Fibroblast of pulmonary artery (primary cell): ENCODE measurements around the gene FMO5.
"Not testable (repeated sequence)": the region's sequence is repeated elsewhere in the genome, so short reads cannot be mapped to it uniquely, and the experiment has no call there.

Source experiments
- DNase-seq: peaks from one replicate; pipeline ENCODE4 v3.0.0-alpha.2; 2010; ENCODE audit warnings: low read depth
- H3K4me3 ChIP-seq: replicated peaks from 2 replicates; pipeline ENCODE4 v1.5.1; 2011; ENCODE audit warnings: low read depth, mild to moderate bottlenecking, control low read depth, low read length, moderate library complexity
- CTCF ChIP-seq: IDR thresholded peaks from 2 replicates; pipeline ENCODE4 v1.5.1; 2011; ENCODE audit warnings: mild to moderate bottlenecking, control low read depth, low read length, inconsistent platforms; ENCODE audit errors: missing control alignments

The FMO5 gene

GRCh38 chr1:147167365-147167764, 57.8 kb downstream of the FMO5 start:
- DNase-seq, result peak; percentile 94
- TF ChIP-seq CTCF, result no peak
- H3K4me3 ChIP-seq, result no peak overlapping the region

GRCh38 chr1:147163019-147163418, 62.1 kb downstream of the FMO5 start:
- no peak for DNase-seq
- TF ChIP-seq CTCF, result no peak
- H3K4me3 ChIP-seq, result no peak overlapping the region

DNA sequence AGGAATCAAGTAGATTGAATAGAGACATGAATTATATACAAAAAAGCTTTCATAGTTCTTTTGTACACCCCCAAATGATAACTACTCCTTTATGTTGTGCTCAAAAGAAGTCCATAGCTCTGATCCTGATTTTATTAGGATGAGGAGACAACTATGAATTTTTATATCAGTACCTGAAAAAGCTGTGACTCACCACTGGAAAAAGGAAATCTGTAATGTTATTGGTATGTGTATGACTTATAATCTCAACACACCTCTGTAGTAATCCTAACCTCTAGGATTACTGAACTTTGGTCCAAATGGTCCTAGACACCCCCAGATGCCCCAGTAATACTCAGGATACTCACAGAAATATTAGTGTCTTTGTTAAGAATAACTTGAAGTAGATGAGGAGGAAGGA, 63.0 kb downstream of the FMO5 start:
- no peak overlapping the region for H3K4me3 ChIP-seq
- no peak for DNase-seq
- TF ChIP-seq CTCF, result no peak

DNA sequence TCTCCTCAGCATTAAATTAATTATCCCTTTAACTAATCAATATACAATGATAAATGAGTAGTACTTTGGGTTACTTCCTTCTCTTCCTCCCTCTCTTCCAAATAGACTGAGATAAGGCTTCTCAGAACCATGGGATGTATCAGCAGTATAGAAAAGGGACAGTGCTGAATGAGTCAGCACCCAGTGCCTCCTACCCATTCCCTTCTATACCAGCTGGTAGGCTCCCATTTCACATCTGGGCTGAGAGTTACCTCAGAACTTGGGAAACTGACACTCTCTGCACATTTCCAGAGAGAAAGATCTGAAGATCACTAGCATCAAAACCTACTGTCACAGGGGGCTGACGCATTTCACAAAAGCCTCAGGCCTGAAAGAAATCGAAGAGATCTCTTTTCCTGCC, 68.0 kb downstream of the FMO5 start:
- H3K4me3 ChIP-seq, DNase-seq: not testable (repeated sequence)

DNA sequence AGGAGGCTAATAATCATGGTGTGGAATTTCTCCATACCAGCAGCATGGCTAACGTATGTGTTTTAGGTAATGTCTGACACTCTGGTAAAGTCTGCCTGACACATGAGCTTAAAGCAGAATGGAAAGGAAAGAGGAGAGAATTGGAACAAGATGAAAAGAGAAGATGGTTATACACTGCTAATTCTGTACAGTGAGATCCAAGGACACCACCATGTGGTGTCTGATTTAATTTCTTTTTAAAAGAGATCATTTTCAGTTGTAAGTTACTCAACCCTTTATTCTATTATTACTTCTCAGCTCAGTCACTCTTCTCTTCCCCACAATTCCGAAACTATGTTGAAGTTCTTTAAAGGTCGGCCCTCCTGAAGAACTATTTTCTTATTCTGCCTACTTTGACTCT, 68.5 kb downstream of the FMO5 start:
- no peak for DNase-seq
- no peak overlapping the region for H3K4me3 ChIP-seq
- no peak for TF ChIP-seq CTCF

DNA sequence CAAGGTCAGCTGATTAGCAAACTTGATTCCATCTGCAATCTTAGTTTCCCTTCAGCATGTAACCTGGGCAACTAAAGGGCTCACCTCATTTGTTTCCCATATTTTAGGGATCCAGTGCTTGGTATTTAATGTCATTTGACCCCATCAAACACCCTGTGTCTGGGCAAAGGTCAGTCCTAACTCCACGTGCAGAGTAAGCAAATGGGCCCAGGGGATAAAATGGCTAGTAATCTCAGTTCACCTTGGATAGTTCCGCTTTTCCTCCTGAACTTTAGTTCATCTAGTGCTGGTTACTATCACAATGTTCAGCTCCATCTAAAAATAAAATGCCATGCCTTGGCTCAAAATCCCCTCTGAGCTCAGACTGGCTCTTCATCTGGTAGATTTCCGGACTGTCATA, 72.4 kb downstream of the FMO5 start:
- no peak overlapping the region for H3K4me3 ChIP-seq
- DNase-seq, result no peak
- no peak for TF ChIP-seq CTCF

DNA sequence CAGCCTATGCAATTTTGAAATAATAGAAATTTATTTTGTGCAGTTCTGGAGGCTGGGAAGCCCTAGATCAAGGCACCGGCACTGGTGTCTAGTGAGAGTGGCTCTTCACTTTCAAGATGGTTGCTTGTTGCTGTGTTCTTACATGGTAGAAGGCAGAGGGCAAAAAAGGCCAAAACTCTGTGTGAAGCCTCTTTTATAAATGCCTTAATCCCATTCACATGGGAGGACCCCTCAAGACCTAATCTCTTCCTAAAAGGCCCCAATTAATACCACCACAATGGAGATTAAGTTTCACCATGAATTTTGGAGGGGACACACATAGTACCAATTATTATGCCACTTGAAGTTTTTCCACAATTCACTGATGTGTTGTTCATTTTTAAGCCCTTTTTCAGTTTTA, 73.9 kb downstream of the FMO5 start:
- H3K4me3 ChIP-seq, result no peak overlapping the region
- no peak for DNase-seq
- no peak for TF ChIP-seq CTCF

DNA sequence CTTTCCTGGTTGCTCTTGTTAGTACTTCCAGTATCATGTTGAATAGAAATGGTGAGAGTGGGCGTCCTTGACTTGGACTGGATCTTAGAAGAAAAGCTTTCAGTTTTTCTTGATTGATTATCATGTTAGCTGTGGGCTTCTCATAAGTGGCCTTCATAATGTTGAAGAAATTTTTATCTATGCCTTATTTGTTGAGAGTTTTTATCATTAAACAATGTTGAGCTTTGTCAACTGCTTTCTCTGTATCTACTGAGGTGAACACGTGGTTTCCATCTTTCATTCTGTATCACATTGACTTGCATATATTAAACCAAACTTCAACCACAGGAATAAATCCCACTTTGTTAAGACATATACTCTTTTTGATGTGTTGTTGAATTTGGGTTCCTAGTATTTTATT, 82.3 kb downstream of the FMO5 start:
- TF ChIP-seq CTCF, result no peak

More for the DNA sequence above, 82.3 kb downstream of the FMO5 start:
- DNase-seq, result no peak
- H3K4me3 ChIP-seq, result no peak overlapping the region
